ENCODE measurements around the gene SPTAN1. TPM values are rescaled to one million over a fixed set of nuclear protein-coding genes. Genes with fewer than 3 reads are reported as not detected.

Gene SPTAN1
- total and polyA plus RNA-seq, 3 donors from 2014 or later: 299 to 665 (median 653) TPM

DNA sequence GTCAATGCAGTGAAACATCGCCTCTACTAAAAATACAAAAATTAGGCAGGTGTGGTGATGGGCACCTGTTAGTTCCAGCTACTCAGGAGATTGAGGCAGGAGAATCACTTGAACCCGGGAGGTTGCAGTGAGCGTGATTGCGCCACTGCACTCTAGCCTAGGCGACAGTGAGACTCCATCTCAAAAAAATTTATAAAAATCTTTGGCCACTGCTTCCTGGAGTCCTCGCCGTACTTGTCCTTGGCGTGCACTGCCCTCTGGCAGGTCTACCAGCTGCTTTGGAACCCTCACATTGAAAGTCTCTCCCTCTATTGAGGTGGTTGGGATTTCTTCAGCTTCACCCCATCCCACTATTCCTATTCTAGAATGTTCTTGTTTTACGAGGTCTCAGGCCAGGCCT lies 79.2 kb downstream of the SPTAN1 start:
- TF ChIP-seq POLR2A (IDR thresholded peaks at IDR 0.05): no peak
- TF ChIP-seq, protein P1, sequence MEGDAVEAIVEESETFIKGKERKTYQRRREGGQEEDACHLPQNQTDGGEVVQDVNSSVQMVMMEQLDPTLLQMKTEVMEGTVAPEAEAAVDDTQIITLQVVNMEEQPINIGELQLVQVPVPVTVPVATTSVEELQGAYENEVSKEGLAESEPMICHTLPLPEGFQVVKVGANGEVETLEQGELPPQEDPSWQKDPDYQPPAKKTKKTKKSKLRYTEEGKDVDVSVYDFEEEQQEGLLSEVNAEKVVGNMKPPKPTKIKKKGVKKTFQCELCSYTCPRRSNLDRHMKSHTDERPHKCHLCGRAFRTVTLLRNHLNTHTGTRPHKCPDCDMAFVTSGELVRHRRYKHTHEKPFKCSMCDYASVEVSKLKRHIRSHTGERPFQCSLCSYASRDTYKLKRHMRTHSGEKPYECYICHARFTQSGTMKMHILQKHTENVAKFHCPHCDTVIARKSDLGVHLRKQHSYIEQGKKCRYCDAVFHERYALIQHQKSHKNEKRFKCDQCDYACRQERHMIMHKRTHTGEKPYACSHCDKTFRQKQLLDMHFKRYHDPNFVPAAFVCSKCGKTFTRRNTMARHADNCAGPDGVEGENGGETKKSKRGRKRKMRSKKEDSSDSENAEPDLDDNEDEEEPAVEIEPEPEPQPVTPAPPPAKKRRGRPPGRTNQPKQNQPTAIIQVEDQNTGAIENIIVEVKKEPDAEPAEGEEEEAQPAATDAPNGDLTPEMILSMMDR (IDR thresholded peaks at IDR 0.05): no peak
- H3K27me3 ChIP-seq: no peaks in the 10 kb centered on the region
- H3K36me3 ChIP-seq (ENCODE audit: low read depth, missing control alignments): no peaks in the 10 kb centered on the region
- no peak overlapping the region for H3K4me3 ChIP-seq
- H3K27ac ChIP-seq: no peak overlapping the region
- intact Hi-C loops (cut with DNase I; ENCODE audit: low total_unique reads): no loop called here
- no peak for DNase-seq
- no peaks in the 10 kb centered on the region for H3K9me3 ChIP-seq
- 95% methylated on average over 9 of the region's 9 CpGs for whole genome bisulfite sequencing, 2 donors
- H3K4me1 ChIP-seq: peaks cover 20% of the 10 kb centered on the region

- DNase-seq: no peak
- H3K27ac ChIP-seq: no peak overlapping the region
- intact Hi-C loops (cut with DNase I; ENCODE audit: low total_unique reads): no loop called here
- H3K4me3 ChIP-seq: no peak overlapping the region
- no peak for TF ChIP-seq POLR2A (IDR thresholded peaks at IDR 0.05)
- TF ChIP-seq, protein P1 (IDR thresholded peaks at IDR 0.05): no peak
- H3K4me1 ChIP-seq: peaks cover 20% of the 10 kb centered on the region
- WGBS, 2 donors: 95 to 96% methylated on average over 4 to 10 of the region's 10 CpGs
- H3K36me3 ChIP-seq (ENCODE audit: low read depth, missing control alignments): no peaks in the 10 kb centered on the region
- no peaks in the 10 kb centered on the region for H3K27me3 ChIP-seq
- H3K9me3 ChIP-seq: no peaks in the 10 kb centered on the region
Measured at GRCh38 chr9:128632066-128632465, 79.7 kb downstream of the SPTAN1 start.

GRCh38 chr9:128632486-128632885 lies 80.1 kb downstream of the SPTAN1 start:
- no peaks in the 10 kb centered on the region for H3K9me3 ChIP-seq
- peaks cover 20% of the 10 kb centered on the region for H3K4me1 ChIP-seq
- H3K36me3 ChIP-seq (ENCODE audit: low read depth, missing control alignments): no peaks in the 10 kb centered on the region
- intact Hi-C loops (cut with DNase I; ENCODE audit: low total_unique reads): no loop called here
- H3K27ac ChIP-seq: no peak overlapping the region
- TF ChIP-seq POLR2A (IDR thresholded peaks at IDR 0.05): no peak
- TF ChIP-seq, protein P1 (IDR thresholded peaks at IDR 0.05): no peak
- no peak for DNase-seq
- 92 to 99% methylated on average over 14 of the region's 14 CpGs for WGBS, 2 donors
- H3K27me3 ChIP-seq: no peaks in the 10 kb centered on the region
- H3K4me3 ChIP-seq: no peak overlapping the region

DNA sequence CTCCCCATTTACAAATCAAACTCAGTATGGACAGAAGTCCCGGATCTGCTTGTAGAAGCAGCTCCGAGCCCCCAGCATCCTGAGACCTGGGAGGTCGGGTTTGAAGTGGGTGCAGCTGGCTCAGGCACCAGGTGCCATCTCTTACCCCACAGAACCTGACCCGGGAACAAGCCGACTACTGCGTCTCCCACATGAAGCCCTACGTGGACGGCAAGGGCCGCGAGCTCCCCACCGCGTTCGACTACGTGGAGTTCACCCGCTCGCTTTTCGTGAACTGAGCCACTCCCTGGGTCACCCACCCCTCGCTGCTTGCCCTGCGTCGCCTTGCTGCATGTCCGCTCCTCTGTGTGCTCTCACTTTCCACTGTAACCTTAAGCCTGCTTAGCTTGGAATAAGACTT lies 80.7 kb downstream of the SPTAN1 start:
- Histone ChIP-seq H3K4me1 (peaks cover 19% of the 10 kb centered on the region), H3K9me3 (no peaks in the 10 kb centered on the region), H3K4me3 (no peak overlapping the region), H3K27ac (no peak overlapping the region), H3K36me3 (ENCODE audit: low read depth, missing control alignments) (no peaks in the 10 kb centered on the region), H3K27me3 (no peaks in the 10 kb centered on the region)
- intact Hi-C loops (cut with DNase I; ENCODE audit: low total_unique reads): no loop called here
- 94 to 95% methylated on average over 21 of the region's 21 CpGs for WGBS, 2 donors
- TF ChIP-seq POLR2A (IDR thresholded peaks at IDR 0.05): no peak
- TF ChIP-seq, protein P1 (IDR thresholded peaks at IDR 0.05): no peak
- DNase-seq: no peak

- H3K36me3 ChIP-seq (ENCODE audit: low read depth, missing control alignments): no peaks in the 10 kb centered on the region
- H3K27me3 ChIP-seq: no peaks in the 10 kb centered on the region
- DNase-seq: no peak
- TF ChIP-seq POLR2A (IDR thresholded peaks at IDR 0.05): no peak
- TF ChIP-seq, protein P1 (IDR thresholded peaks at IDR 0.05): no peak
- WGBS, 2 donors: 88% methylated on average over 10 to 11 of the region's 11 CpGs
- H3K27ac ChIP-seq: no peak overlapping the region
- intact Hi-C loops (cut with DNase I; ENCODE audit: low total_unique reads): no loop called here
- H3K4me1 ChIP-seq: peaks cover 13% of the 10 kb centered on the region
- H3K4me3 ChIP-seq: no peak overlapping the region
- H3K9me3 ChIP-seq: no peaks in the 10 kb centered on the region
Measured at GRCh38 chr9:128633601-128634000, 81.2 kb downstream of the SPTAN1 start.

Measured in testis (tissue), 3 donors.